A549 (cell line): ENCODE results near the gene IGSF9B. TPM values are rescaled to one million over a fixed set of nuclear protein-coding genes. Genes with fewer than 3 reads are reported as not detected.

Experiments used
- ATAC-seq, 2 experiments: fragments of 200-7000 bp in 1 of 2; fragments of >200 bp in 1 of 2; cut with Nextera tagmentation in 1 of 2; cut with Tn5 transposase in 1 of 2; 3 replicates each; pipeline versions ENCODE4 v1.8.0 to v1.9.1; 2018 to 2020; ENCODE audit warnings: mild to moderate bottlenecking in 1 of 2, moderate library complexity in 1 of 2
- CTCF ChIA-PET: fragments of 300-600 bp; sonication (Branson Sonifier 250); formaldehyde crosslinking; extraction: SDS; loops from one replicate; lab custom pipeline; 2021; ENCODE audit warnings: antibody characterized with exemption, inconsistent platforms; lab: Yijun Ruan, JAX
- POLR2A ChIA-PET: fragments of 350-600 bp; formaldehyde crosslinking; extraction: SDS; loops from one replicate; lab custom pipeline; 2021; ENCODE audit warnings: antibody characterized with exemption, inconsistent platforms; lab: Yijun Ruan, JAX
- DNase-seq, 2 experiments: peaks; one replicate each; pipeline versions ENCODE4 v3.0.0 to v3.0.0-alpha.2; 2011 to 2016; ENCODE audit warnings: low read depth in 1 of 2, low spot score in 1 of 2
- FAIRE-seq: peaks from 2 replicates; lab custom pipeline; 2011; peaks lifted over from hg19 to GRCh38; lab: Jason Lieb, UNC
- H3K27ac ChIP-seq, 2 experiments: fragments of >200 bp; sonication (Bioruptor Twin); formaldehyde crosslinking; 3 replicates each; pipeline ENCODE4 v1.5.1; 2016 to 2017
- H3K4me1 ChIP-seq: fragments of >200 bp; sonication (Bioruptor Twin); formaldehyde crosslinking; 3 replicates; pipeline ENCODE4 v1.6.1; 2016
- H3K4me2 ChIP-seq: fragments of >200 bp; sonication (Bioruptor Twin); formaldehyde crosslinking; 3 replicates; pipeline ENCODE4 v1.6.1; 2016
- H3K4me3 ChIP-seq: fragments of >200 bp; sonication (Bioruptor Twin); formaldehyde crosslinking; 3 replicates; pipeline ENCODE4 v1.5.1; 2016
- H3K9me3 ChIP-seq: fragments of >200 bp; sonication (Bioruptor Twin); formaldehyde crosslinking; 3 replicates; pipeline ENCODE4 v1.6.1; 2016
- BCL3 ChIP-seq: fragments of >200 bp; sonication (Bioruptor Twin); formaldehyde crosslinking; IDR thresholded peaks from 3 replicates; pipeline ENCODE4 v1.6.1; 2016
- CBX8 ChIP-seq: fragments of 200-600 bp; sonication (generic); IDR thresholded peaks from 2 replicates; pipeline ENCODE4 v1.6.1; 2016
- CHD4 ChIP-seq: fragments of 200-600 bp; sonication (generic); IDR thresholded peaks from 2 replicates; pipeline ENCODE4 v1.6.1; 2016; ENCODE audit warnings: antibody characterized with exemption, mild to moderate bottlenecking, borderline replicate concordance
- CTCF ChIP-seq: fragments of >200 bp; sonication (Bioruptor Twin); formaldehyde crosslinking; IDR thresholded peaks from 3 replicates; pipeline ENCODE4 v1.5.1; 2016
- E2F6 ChIP-seq: IDR thresholded peaks from 2 replicates; pipeline ENCODE4 v1.6.1; 2012; ENCODE audit warnings: low read depth, borderline replicate concordance
- EP300 ChIP-seq, 2 experiments: fragments of >200 bp; sonication (Bioruptor Twin); formaldehyde crosslinking; IDR thresholded peaks; 2 replicates in 1 of 2; 3 replicates in 1 of 2; pipeline ENCODE4 v1.6.1; 2016 to 2017
- ESRRA ChIP-seq: fragments of 150-350 bp; IDR thresholded peaks from 2 replicates; pipeline ENCODE4 v1.6.1; 2014; ENCODE audit warnings: mild to moderate bottlenecking, low read length, borderline replicate concordance
- FOSL2 ChIP-seq, 2 experiments: fragments of 450-650 bp in 1 of 2; fragments of >200 bp in 1 of 2; sonication (Bioruptor Twin) in 1 of 2; formaldehyde crosslinking; IDR thresholded peaks; 2 replicates each; pipeline versions ENCODE4 v1.5.0 to v1.6.1; 2016 to 2020; ENCODE audit warnings: mild to moderate bottlenecking in 1 of 2, moderate library complexity in 1 of 2
- FOXS1 ChIP-seq: fragments of 250-450 bp; sonication (Bioruptor Pico); IDR thresholded peaks from 2 replicates; pipeline ENCODE4 v1.5.0; 2020; ENCODE audit warnings: mild to moderate bottlenecking, moderate library complexity
- HDAC2 ChIP-seq: fragments of 200-600 bp; sonication (generic); IDR thresholded peaks from 2 replicates; pipeline ENCODE4 v1.6.1; 2016
- HES2 ChIP-seq: fragments of >200 bp; sonication (Bioruptor Twin); formaldehyde crosslinking; IDR thresholded peaks from 2 replicates; pipeline ENCODE4 v1.6.1; 2016
- HEYL ChIP-seq: fragments of 250-450 bp; sonication (Bioruptor Pico); IDR thresholded peaks from 2 replicates; pipeline ENCODE4 v1.8.0; 2021; ENCODE audit warnings: mild to moderate bottlenecking, moderate library complexity
- HOXA7 ChIP-seq: fragments of 250-450 bp; sonication (Bioruptor Pico); IDR thresholded peaks from 2 replicates; pipeline ENCODE4 v1.5.0; 2020; ENCODE audit warnings: mild to moderate bottlenecking, moderate library complexity
- HOXB13 ChIP-seq: fragments of 250-450 bp; sonication (Bioruptor Pico); IDR thresholded peaks from 2 replicates; pipeline ENCODE4 v1.5.0; 2020; ENCODE audit warnings: low read depth, mild to moderate bottlenecking, moderate library complexity
- KDM5A ChIP-seq: fragments of 200-600 bp; sonication (generic); IDR thresholded peaks from 2 replicates; pipeline ENCODE4 v1.6.1; 2016; ENCODE audit warnings: antibody characterized with exemption, mild to moderate bottlenecking
- MAFK ChIP-seq: fragments of 450-650 bp; IDR thresholded peaks from 2 replicates; pipeline ENCODE4 v1.6.1; 2014; ENCODE audit not compliant: partially characterized antibody
- MAX ChIP-seq: IDR thresholded peaks from 2 replicates; pipeline ENCODE4 v1.6.1; 2012
- MYC ChIP-seq: IDR thresholded peaks from 2 replicates; pipeline ENCODE4 v1.6.1; 2012; ENCODE audit warnings: mild to moderate bottlenecking, inconsistent platforms, low read length, improper control_type of control experiment, borderline replicate concordance
- NPAS2 ChIP-seq: fragments of 250-450 bp; sonication (Bioruptor Pico); IDR thresholded peaks from 2 replicates; pipeline ENCODE4 v1.8.0; 2022; ENCODE audit warnings: mild to moderate bottlenecking, moderate library complexity, borderline replicate concordance
- NR3C1 ChIP-seq: fragments of >200 bp; sonication (Bioruptor Twin); formaldehyde crosslinking; IDR thresholded peaks from 3 replicates; pipeline ENCODE4 v1.6.1; 2017
- PHF8 ChIP-seq: fragments of 200-600 bp; sonication (generic); IDR thresholded peaks from 2 replicates; pipeline ENCODE4 v1.6.1; 2016; ENCODE audit warnings: low read depth, mild to moderate bottlenecking, antibody characterized with exemption, moderate library complexity, borderline replicate concordance
- POLR2A ChIP-seq: IDR thresholded peaks from 2 replicates; pipeline ENCODE4 v1.6.1; 2012; ENCODE audit warnings: mild to moderate bottlenecking, low read length
- RAD21 ChIP-seq, 2 experiments: fragments of >200 bp in 1 of 2; sonication (Bioruptor Twin) in 1 of 2; formaldehyde crosslinking in 1 of 2; IDR thresholded peaks in 1 of 2; conservative IDR thresholded peaks in 1 of 2; 2 replicates in 1 of 2; 3 replicates in 1 of 2; pipeline ENCODE4 v1.6.1; 2012 to 2018; ENCODE audit warnings: inconsistent platforms in 1 of 2
- TFCP2L1 ChIP-seq: fragments of 250-450 bp; sonication (Bioruptor Pico); IDR thresholded peaks from 2 replicates; pipeline ENCODE4 v1.5.0; 2021; ENCODE audit warnings: mild to moderate bottlenecking
- ZFP36 ChIP-seq: fragments of 450-650 bp; IDR thresholded peaks from 2 replicates; pipeline ENCODE4 v1.6.1; 2014; ENCODE audit warnings: borderline replicate concordance; ENCODE audit not compliant: partially characterized antibody
- ZNF302 ChIP-seq: fragments of 250-450 bp; sonication (Bioruptor Pico); IDR thresholded peaks from 2 replicates; pipeline ENCODE4 v1.9.0; 2021; ENCODE audit warnings: inconsistent platforms, mild to moderate bottlenecking, moderate library complexity
- ZSCAN20 ChIP-seq: fragments of 250-450 bp; sonication (Bioruptor Pico); IDR thresholded peaks from 2 replicates; pipeline ENCODE4 v1.8.0; 2022; ENCODE audit warnings: mild to moderate bottlenecking, moderate library complexity
- WGBS: methylation state at CpG from one replicate; pipeline ENCODE4 v1.1.6; 2017; ENCODE audit errors: missing lambda C conversion rate; 5-methylcytosine and 5-hydroxymethylcytosine counted together
- polyA plus RNA-seq, 4 experiments: library from polyadenylated mRNA; depleted of rRNA in 3 of 4; stranded (reverse); fragments of >200 nt; fragmentation: RNase III in 1 of 4; extraction: RNeasy Plus Mini Kit Qiagen cat#74134 plus additional on column Dnase treatment in 1 of 4; gene quantifications; 2 replicates in 3 of 4; 3 replicates in 1 of 4; pipeline ENCODE4 v1.2.3, GENCODE V29; 2011 to 2017

Gene IGSF9B
- polyA plus RNA-seq, 2 of the 4 experiments (the other 2 are of a cell fraction): 0.41 to 0.61 TPM

GRCh38 chr11:133902506-133902905 is 54.3 kb downstream of the IGSF9B start:
- TF ChIP-seq HOXA7 (CRISPR knock-in tag): no peak
- TF ChIP-seq ZNF302 (CRISPR knock-in tag): no peak
- TF ChIP-seq E2F6: no peak
- TF ChIP-seq EP300 (IDR thresholded peaks at IDR 0.05): no peak
- TF ChIP-seq HOXB13: no peak
- TF ChIP-seq BCL3: no peak
- no peak for TF ChIP-seq NPAS2
- TF ChIP-seq POLR2A: no peak
- TF ChIP-seq ESRRA: no peak
- no peak overlapping the region for H3K27ac ChIP-seq
- POLR2A ChIA-PET: no interaction called here
- FAIRE-seq (no peak), DNase-seq (no peak), ATAC-seq (no peak)
- no peak overlapping the region for H3K4me3 ChIP-seq
- H3K9me3 ChIP-seq: no peaks in the 10 kb centered on the region
- no peaks in the 10 kb centered on the region for H3K4me1 ChIP-seq
- H3K4me2 ChIP-seq: no peak overlapping the region
- CTCF ChIA-PET: no interaction called here
- WGBS: 71% methylated on average over 4 of the region's 4 CpGs

- Histone ChIP-seq H3K4me3 (no peak overlapping the region), H3K4me2 (no peak overlapping the region), H3K27ac (no peak overlapping the region), H3K9me3 (no peaks in the 10 kb centered on the region), H3K4me1 (no peaks in the 10 kb centered on the region)
- FAIRE-seq (no peak), ATAC-seq (no peak), DNase-seq (no peak)
- POLR2A ChIA-PET: no interaction called here
- TF ChIP-seq CTCF: no peak
- TF ChIP-seq FOSL2 (IDR thresholded peaks at IDR 0.05): no peak
- TF ChIP-seq FOSL2 (CRISPR knock-in tag; IDR thresholded peaks at IDR 0.05): no peak
- TF ChIP-seq KDM5A: no peak
- TF ChIP-seq ZFP36: no peak
- TF ChIP-seq HOXB13: no peak
- no peak for TF ChIP-seq RAD21 (conservative IDR thresholded peaks at IDR 0.05 in 1 of 2, IDR thresholded peaks at IDR 0.05 in 1 of 2)
- TF ChIP-seq HEYL: no peak
- TF ChIP-seq CBX8: no peak
- TF ChIP-seq POLR2A: no peak
- TF ChIP-seq TFCP2L1: no peak
- no peak for TF ChIP-seq FOXS1 (CRISPR knock-in tag)
- no peak for TF ChIP-seq CHD4
- TF ChIP-seq HES2: no peak
- TF ChIP-seq NR3C1: no peak
- TF ChIP-seq MAFK: no peak
- CTCF ChIA-PET: no interaction called here
- WGBS: 66% methylated on average over 3 of the region's 3 CpGs
Observed at GRCh38 chr11:133901999-133902398, 54.8 kb downstream of the IGSF9B start.

- CTCF ChIA-PET: no interaction called here
- Histone ChIP-seq H3K9me3 (no peaks in the 10 kb centered on the region), H3K4me2 (no peak overlapping the region), H3K27ac (no peak overlapping the region), H3K4me1 (no peaks in the 10 kb centered on the region), H3K4me3 (no peak overlapping the region)
- POLR2A ChIA-PET: no interaction called here
- 74% methylated on average over 7 of the region's 7 CpGs for WGBS
- ATAC-seq (no peak), DNase-seq (no peak), FAIRE-seq (no peak)
- no peak for TF ChIP-seq PHF8
- TF ChIP-seq HDAC2: no peak
- TF ChIP-seq MYC: no peak
- no peak for TF ChIP-seq MAX
- TF ChIP-seq EP300 (IDR thresholded peaks at IDR 0.05): no peak
- no peak for TF ChIP-seq HOXB13
- TF ChIP-seq ZSCAN20 (CRISPR knock-in tag): no peak
Observed at GRCh38 chr11:133901316-133901715, 55.5 kb downstream of the IGSF9B start.
